HG02973 (cell line): ENCODE measurements around the gene CPT2.

ENCODE experiments used
- ATAC-seq: cut with Tn5 transposase; IDR thresholded peaks from one replicate; pipeline ENCODE4 v1.9.1; 2021; ENCODE audit warnings: moderate library complexity; ENCODE audit not compliant: unreplicated experiment

Gene CPT2

GRCh38 chr1:53196485-53197290, at the start of gene CPT2:
Gene CPT2, plus strand, starts transcription at chr1:53196824. Its CDS starts 120 bp downstream, at chr1:53196944.
- ATAC-seq: peak; percentile 97

GRCh38 chr1:53147174-53147573, 49.5 kb upstream of the CPT2 start:
- no peak for ATAC-seq

DNA sequence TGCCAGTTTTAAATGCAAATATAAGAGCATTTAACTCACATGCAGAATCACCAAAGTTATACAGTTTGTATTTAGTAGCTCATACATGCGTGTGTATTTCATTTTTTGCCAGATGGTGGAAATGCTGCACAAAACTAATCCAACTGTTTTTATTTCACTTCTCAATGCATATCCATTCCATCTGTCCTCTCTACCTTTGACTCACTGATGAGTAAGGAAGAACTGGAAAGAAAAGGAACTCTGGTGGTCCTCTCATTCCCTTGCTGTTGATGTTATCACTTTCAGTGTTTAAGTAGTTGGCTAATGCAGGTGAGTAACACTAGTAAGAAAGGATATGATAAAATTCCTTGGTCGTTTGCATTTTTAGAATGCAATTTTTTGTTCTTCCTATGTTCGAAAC, 48.5 kb upstream of the CPT2 start:
- ATAC-seq: no peak

DNA sequence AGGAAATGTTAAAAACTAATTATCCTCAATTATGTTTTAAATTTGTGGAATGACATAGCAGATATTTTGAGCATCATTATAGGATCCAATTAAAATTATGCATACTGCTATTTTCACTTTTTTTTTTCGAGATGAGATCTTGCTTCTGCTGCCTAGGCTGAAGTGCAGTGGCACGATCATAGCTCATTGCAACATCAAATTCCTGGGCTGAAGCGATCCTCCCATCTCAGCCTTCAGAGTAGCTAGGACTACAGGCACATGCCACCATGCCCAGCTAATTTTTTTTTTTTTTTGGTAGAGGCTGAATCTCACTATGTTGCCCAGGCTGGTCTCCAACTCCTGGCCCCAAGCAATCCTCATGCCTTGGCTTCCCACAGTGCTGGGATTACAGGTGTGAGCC, 42.9 kb upstream of the CPT2 start:
- ATAC-seq: no peak

- ATAC-seq: no peak
These were observed 41.7 kb upstream of the CPT2 start for GRCh38 chr1:53154859-53155438.

- no peak for ATAC-seq
These were observed 41.1 kb upstream of the CPT2 start for GRCh38 chr1:53155534-53155933.

DNA sequence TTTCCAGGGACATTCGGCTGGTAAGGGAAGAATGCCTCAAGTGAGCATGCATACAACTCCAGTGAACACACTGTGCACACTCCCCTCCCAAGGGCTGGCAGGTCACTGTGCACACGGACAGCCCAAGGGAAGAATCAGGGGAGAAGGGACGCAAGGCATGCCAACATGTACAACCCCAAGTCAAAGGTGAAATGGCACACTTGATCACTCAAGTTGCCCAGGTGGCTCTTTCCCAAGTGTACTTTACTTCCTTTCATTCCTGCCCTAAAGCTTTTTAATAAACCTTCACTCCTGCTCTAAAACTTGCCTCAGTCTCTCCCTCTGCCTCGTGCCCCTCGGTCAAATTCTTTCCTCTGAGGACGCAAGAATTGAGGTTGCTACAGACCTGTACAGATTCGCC, 40.7 kb upstream of the CPT2 start:
- ATAC-seq: no peak

- no peak for ATAC-seq
These were observed 39.8 kb upstream of the CPT2 start for GRCh38 chr1:53156783-53157182.

DNA sequence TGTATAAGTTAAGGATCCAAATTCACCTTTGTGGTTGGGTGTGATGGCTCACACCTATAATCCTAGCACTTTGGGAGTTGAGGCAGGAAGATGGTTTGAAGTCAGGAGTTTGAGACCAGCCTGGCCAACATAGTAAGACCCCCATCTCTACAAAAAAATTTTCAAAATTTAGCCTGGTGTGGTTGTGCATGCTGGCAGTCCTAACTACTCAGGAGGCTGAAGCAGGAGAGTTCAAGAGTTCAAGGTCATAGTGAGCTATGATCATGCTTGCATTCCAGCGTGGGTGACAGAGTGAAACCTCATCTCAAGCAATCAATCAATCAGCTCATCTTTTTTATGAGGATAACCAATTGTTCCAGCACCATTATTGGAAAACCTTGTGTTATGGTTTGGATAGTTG, 37.7 kb upstream of the CPT2 start:
- ATAC-seq: no peak

DNA sequence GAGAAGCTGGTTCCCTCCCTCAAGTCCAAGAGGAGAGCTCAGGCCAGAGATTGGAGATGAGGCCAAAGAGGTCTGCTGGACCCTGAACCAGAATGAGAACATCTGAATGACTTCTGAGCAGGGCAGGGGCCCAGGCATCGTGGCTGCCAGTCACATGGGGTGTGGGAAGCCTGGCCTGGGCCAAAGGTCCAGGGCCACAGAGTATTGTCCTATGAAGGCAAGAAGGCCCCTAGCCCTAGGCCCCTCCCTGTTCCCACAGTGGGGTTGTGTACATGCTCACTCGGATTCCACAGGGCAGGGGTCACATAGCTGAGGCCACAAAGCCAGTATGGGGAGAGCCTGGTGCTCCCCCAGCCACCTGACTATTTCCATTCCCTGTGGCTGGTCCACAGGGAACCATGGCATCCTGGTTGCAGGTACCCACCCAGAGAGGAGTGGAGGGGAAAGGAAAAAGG, 35.7 kb upstream of the CPT2 start:
- ATAC-seq: no peak

- ATAC-seq: no peak
These were observed 34.0 kb upstream of the CPT2 start for GRCh38 chr1:53162621-53163020.

GRCh38 chr1:53163291-53163768, 33.3 kb upstream of the CPT2 start:
- ATAC-seq: no peak

DNA sequence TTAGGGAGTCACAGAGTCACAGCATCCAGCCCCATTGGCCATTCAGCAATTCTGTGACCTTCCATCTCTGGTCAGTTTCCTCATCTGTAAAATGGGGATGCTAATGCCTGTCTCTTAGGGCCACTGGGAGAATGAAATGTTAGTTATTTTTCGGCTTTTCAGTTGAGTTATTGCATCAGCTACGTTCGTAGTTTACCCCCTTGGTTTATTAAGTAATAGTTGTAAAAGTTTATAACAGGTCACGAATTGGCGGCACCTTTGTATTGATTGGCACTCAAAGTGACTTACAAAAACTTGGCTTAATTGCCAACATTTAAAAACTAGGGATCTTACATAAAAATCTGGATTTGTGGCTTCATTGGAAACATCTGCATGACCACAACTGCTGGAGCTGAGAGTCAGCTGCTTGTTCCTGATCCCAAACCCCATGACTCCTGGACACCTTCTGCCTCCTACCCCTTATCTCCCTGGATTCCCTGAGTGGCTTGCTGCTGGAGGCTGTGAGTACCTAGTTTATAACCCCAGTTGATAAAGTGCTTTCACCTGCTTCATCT, 31.1 kb upstream of the CPT2 start:
- ATAC-seq: no peak

- ATAC-seq: no peak
These were observed 30.3 kb upstream of the CPT2 start for GRCh38 chr1:53166366-53166765.

- ATAC-seq: no peak
These were observed 29.7 kb upstream of the CPT2 start for GRCh38 chr1:53166912-53167311.

DNA sequence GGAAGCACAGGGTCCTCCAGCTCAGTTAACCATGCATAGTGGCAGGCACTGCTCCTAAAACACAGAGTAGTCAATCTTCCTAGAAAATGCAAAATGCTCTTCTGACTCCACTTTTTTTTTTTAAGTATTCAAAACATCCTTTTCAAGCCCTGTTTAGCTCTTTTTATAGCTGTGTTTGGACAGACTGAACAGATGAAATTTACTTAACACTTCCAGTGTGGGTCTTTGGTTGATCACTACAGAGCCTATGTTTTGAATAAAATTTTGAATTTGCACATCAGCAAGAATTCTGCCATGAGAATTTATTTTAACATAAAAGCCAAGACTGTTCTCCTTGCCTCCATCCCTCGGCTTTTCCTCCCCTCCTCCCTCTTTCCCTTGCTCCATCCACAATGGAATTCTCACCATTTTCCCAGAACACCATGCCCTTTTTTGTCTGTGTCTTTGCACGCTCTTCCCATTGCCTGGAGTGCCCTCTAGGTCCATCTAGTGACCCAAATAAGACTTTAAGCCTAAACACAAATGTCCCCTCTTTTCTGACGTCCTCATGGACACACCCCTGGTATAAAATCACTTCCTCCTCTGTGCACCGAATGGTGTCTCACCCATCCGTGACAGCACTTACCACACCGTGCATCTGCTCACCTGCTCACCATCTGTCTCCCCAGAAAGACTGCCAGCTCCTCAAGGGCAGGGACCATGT, 24.0 kb upstream of the CPT2 start:
- peak; percentile 69 for ATAC-seq

DNA sequence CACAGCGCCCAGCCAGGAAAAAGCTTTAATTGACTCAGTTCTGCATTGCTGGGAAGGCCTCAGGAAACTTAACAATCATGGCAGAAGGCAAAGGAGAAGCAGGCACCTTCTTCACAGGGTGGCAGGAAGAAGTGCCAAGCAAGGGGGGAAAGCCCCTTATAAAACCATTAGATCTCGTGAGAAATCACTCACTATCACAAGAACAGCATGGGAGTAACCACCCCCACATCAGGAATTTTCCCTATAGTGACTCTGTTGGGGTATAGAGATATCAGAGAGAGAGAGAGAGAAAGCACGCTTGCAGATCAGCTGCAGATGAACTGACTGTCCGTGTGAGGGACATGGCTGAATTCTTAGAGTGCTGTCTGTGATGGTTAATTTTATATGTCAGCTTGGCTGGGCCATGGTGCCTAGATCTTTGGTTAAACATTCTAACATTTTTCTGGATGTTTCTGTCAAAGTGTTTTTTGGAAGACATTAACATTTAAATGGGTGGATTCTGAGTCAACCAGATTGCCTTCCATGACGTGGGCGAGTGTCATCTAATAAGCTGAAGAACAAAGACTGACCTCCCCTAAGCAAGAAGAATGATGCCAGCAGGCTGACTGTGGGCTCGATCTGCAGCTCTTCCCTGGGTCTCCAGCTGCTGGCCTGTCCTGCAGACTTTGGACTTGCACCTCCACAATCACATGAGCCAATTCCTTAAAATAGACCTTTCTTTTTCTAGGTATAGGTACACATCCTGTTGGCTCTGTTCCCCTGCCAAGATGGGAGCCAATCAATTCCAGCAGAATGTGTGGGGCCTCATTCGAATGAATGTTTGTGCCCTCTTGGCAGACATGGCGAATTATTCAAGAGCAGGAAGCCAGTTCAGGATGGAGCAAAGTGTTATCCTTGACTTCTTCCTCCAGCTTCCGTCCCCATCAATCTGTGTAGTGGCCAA, 21.4 kb upstream of the CPT2 start:
- no peak for ATAC-seq

GRCh38 chr1:53176452-53177208, 20.0 kb upstream of the CPT2 start:
- ATAC-seq: no peak

DNA sequence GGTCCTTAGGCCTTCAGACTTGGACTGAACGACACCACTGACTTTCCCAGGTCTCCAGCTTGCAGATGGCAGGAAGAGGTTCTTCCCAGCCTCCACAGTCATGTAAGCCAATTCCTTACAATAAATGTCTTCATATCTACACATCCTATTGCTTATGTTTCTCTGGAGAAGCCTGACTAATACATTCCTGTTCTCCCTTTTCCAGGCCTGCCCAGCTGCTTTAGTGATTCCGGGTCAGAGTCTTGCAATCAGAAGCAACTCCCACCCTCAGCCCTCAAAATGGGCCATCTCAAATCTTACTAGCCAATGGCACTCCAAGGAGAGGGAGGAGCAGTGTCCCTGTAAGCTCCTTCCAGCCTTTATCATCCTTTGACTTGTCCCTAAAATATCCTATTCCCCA, 16.4 kb upstream of the CPT2 start:
- ATAC-seq: no peak

DNA sequence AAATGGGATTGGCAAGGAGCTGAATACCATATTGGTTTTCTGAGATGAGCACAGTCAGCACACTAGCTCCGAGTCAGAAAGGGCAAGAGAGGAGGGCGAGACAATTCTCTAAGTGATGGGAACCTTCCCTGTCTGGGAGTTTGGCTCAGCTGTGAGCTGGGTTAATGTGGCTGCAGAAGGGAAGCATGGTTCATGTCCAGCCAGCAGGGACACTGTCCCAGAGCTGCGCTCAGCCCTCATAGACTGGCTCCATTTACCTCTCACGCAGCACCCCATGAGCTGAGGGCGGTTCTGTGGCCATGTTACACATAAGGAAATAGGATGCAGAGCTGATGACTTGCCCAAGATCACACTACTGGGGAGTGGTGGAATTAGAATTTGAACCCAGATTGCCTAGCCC, 15.7 kb upstream of the CPT2 start:
- no peak for ATAC-seq
